ENCODE data around the gene ATP8B4.

The ATP8B4 gene

DNA sequence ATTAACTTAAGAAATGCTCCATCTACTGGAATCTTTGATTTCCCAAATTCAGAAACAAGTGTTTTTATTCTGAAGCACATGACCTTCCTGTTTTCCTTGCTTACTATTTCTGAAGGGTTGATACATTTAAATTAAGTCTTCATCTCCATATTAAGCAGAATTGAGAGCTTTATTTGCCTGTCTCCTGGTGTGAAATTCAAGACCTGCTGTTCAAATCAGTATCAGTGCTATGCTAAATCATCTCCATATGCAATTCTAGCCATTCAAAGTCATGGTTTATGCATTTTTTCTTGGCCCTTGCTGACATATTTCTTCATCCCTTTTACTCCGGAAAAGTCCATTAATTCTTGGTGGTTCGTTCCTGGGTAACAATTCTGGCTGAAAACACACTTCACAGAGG lies 195.4 kb downstream of the ATP8B4 start:
- no peak for DNase-seq

DNA sequence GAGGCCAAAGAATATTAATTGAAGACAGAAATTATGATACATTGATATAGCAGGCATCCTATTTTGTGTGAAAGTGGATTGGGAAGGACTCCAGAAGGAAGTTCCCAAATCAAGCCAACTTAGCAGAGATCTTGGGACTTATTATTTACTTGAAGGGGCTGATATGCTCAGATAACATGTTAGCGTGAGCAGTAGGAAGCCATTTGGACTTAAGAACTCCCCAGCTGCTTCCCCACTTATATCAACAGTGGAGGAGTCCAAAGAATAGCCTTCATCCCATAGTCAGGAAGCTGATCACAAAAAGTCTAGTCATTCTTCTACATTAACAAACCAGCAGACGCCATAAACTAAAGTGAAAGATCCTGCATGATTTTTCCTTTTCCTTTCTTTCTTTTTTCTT lies 200.0 kb downstream of the ATP8B4 start:
- DNase-seq, result no peak

DNA sequence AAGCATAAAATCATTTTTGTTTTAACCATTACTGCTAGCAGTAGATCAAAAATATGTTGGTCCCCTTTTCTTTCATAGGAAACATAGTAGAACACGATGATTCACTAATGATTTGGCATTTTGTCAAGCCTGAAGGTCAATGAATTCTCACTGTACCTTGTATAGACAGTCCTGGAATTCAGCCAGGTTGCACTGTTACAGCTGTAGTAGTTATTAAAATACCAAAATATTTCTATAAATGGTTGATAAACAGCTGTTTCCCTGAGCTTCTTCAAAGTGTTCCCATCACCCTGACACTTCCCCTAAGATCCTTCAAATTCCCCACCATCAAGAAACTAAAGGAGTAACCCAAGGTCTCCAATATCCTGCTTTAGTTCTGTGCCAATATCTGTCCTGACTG lies 200.9 kb downstream of the ATP8B4 start:
- no peak for DNase-seq

DNA sequence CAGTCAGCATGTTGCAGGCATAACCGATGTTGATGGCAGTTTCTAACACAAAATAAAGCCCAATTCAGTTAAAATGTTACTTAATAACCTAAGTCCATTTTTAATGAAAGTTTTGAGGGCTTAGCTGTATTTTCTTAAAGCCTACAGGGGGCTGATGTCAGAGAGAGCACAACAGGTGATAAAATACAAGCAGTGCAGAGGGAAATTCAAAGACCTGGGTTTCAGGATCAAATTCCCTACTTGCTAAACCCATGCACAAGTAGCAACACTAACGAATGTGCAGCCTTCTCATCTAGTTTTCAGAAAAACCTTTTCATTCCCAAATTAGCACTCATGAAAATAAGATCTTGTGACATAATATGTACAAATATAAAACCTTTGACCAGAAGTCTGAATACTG lies 202.0 kb downstream of the ATP8B4 start:
- no peak for DNase-seq

DNA sequence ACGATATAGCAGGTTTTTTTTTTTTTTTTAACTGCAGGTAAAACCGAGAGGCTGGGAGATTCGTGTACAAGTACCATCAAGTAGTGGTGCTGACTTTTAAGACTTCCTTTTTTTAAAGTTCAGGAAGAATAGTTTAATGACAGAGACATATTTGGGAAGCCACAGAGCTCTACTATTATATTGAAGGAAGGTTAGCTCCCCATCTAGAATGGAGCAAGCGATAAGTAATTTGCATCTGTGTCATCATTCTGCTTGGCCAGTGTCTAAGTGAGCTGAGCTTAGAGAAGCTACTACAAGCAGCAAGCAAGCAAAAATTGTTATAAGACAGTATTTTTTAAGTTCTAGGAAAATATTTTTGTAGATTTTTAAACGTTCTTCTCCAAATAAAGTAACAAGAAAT lies 203.2 kb downstream of the ATP8B4 start:
- DNase-seq, result no peak

DNA sequence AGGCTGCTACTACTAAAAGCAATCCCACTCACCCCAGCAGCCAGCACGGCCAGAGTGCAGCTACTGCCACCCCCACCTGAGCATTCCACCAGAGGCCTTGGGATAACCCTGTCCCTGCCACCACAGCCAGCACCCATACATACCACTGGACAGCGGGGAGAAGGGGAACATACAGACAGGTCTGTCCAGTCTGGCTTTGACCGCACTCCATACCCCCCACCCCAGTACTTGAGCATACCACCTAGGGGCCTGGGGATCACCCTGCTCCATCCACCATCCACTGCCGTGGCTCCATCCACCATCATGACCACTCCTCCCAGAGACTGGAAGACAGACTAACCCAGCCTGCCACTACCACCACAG lies 210.1 kb downstream of the ATP8B4 start:
- DNase-seq, result no peak

DNA sequence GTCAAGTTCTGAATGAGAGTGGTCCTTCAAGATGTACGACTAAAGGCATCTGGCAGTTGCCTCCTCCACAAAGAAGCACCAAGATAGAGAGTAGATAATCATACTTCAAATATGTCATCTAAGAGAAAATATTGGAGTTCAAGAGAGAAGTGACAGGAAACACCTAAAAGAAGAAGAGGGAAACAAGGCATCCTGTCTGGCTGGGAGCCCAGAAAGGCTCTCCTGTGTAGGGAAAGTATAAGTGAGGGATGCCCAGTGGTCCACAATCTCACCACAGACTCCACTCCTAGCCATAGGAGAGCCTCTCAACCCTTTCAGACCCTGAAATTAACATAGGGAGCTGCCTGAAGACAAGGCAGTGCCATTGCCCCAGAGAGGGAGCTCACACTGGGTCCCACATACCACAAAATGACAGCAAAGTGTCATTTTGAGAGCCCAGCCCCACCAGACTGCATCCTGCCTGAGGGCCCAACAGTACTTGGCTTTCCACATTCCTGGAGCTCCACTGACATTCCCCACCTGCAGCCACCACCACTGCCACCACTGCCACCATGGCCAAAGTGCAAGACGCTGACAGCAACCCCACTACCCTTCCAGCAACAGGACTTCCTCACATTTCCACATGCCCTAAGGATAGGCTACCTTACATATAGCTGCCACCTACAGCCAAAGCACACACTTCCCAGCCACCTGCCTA lies 210.6 kb downstream of the ATP8B4 start:
- DNase-seq, result no peak

DNA sequence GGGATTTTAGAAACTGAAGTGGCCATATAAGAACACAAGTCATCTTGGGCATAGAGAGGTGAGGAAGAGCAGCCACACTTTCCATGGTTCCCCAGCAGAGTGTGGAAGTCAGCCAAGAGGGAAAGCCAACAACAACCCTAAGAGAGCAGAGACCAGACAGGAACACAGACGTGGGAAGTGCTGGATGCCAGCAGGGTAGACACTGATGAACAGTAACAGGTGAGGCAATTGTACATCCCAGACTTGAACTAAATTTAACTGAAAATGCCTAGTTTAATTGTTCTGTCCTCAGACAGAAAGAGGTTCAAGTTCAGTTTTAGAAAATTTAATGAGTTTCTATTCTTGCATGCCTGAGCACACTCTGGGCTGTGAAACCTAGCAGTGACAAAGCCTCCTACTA lies 212.1 kb downstream of the ATP8B4 start:
- DNase-seq, result no peak

DNA sequence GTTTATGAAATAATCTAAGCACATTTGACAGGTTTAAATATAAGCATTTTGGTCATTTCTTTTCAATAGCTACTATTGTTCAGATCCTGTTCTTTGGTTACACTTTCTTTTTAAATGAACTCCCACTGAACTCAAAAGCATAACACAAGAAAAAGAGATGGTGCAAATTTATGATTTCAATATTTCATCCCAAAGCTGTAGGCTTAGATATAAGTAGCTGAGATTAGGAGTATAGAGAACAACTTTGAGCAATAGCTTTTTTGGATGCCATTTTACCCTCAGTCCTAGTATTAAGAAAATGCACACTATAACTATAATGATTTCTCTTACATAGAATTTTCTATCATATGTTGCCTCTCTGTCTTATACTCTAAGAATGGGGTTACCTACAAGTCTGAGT lies 213.8 kb downstream of the ATP8B4 start:
- no peak for DNase-seq

DNA sequence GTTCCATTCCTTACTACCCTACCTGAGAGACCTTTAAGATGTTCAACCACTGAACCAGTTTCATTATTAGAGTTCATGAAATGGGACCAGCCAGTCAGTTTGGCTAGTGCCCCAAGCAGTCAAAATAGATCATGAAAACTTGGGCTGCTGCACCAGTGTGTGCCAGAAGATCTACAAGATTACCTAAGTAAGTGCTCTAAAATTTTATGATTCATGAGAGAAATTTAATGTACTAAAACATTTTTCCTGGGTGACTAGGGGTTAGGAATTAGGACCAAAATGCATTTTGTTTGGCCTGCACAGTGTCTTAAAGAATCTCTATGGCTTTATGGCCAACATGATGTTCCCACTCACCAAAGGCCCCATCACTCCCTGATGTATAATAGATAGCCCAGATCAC lies 214.7 kb downstream of the ATP8B4 start:
- DNase-seq, result no peak

DNA sequence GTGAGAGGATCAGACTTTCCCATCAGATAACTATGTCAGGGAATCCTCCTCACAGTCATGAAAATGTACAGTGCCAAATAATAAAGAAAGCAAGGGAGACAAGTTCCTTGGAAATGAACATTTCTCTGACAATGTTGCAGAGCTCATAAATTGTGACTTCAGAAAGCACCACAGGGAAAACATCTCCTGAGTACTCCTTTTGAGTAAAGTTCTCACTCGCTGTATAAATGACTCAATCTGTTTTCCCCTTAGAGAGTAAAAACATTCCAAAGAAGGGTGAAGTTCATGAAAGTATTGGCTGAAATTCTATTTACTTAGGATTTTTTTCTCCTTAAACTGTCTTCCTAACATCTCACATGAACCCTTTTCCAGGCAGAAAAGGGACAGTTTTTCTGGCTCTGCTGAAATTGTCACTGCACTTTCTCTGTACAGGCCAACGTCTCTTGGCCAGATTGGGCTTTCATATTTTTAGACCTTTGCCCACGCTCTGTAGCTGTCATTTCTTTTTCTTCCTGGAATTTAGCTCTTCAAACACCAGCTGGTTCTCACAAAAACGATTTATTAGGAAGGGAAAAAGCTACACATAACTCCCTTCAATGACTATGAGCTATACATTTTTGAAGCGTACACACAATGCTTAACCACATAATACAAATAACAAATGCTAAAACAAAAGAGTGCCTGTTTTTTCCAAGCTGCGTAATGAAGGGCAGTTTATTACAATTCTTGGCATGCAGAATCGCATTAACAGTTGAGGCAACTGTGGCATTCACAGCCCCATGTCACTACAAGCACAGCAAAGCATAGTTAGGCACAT lies 216.1 kb downstream of the ATP8B4 start:
- no peak for DNase-seq

DNA sequence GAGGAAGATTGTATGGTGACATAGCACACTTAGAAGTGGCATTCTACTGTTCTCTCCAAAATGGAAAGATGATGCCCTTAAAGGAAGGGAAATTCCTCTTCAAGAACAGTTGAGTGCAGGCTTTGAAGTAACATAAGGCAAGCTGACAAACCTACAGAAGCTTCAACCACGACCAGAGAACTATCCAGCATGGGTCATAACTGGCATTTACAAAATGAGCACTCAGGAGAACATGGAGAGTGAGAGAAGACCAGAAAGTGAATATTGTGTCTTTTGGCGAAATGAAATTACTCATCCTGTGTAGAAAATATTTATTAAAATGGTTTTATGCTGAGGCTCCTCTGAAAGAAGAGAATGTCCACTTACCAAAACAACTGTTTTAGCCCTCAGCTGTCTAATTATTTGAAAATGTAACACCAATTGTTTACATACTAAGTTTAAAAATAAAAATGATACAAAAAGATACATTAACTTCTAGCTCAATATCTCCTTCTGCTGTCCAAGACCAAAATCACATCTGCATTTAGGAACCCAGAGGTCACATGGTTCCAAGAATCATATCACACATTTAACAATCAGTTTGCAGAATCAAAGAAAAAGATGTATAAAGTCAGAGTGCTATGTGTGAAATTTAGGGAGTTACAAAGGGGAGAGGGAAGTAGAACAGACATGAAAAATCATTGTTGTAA lies 216.9 kb downstream of the ATP8B4 start:
- no peak for DNase-seq

DNA sequence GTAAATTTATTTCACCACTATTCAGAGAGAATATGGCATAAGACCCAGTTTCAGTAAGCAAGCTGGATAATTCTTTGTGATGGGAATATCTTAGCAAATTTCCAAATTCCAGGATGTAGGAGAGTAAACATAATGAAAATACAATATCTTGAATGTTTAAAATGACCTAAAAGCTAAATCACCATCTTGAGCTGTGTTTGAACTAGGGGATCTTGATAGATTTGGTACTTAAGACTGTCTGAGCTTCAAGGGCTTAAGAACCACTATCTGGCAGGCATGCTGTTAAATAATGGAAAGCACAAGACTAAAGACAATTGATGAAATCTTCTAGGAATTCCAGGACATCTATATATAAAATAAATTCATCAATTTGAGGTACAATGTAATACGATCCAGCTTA lies 217.7 kb downstream of the ATP8B4 start:
- no peak for DNase-seq

DNA sequence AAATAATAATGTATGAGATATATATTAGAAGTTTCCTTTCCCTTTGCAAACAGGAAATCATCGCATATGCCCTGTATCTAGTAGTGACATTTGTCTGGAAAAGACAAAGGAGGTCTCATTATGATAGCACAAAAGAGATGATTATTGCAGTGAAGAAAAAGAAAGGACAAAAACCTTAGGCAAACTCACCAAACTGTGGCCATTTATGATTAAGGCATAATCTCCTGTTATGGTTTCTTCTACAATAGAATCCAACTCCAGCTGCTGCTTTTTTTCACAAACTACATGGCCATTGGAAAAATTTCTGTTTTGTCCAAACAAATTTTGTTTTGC lies 218.2 kb downstream of the ATP8B4 start:
- DNase-seq, result no peak

DNA sequence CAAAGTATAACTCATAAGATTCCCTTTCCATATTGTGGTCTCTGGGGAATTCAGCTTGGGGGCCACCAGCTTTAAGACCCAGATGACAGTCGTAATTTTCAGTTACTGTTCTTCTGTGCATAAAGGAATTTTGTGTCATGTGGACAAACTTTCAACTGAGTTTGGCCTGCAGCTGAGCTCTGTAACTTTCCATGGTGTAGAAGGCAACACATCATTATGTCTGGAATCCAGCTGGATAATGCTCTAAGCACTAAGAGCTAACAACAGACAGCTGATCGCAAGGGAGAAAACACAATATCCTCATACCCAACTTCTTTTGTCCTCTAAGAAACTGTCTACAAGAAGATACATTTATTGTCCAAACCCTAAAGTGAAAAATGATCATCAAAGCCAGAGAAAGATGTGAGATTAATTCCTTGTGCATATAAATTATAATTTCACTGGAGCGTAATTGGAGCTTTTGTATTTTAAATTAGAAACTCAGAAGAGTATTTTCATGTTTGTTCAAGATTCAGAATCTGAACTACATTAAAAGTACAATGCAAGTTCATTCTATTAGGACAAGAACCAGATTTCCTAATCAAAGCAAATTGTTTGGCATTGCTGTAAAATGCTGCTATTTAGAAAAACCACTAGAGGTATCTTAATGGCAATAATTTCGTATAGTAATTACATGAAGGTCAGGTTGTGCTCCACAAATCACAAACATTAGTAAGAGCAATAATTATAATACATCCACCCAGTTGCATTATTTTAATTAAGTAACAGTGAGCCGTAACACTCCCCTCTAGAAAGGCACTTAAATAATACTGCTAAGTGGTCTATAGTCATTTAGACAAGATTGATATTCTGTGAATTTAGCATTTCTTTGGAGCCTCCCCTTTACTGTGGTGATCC lies 218.8 kb downstream of the ATP8B4 start:
- no peak for DNase-seq

DNA sequence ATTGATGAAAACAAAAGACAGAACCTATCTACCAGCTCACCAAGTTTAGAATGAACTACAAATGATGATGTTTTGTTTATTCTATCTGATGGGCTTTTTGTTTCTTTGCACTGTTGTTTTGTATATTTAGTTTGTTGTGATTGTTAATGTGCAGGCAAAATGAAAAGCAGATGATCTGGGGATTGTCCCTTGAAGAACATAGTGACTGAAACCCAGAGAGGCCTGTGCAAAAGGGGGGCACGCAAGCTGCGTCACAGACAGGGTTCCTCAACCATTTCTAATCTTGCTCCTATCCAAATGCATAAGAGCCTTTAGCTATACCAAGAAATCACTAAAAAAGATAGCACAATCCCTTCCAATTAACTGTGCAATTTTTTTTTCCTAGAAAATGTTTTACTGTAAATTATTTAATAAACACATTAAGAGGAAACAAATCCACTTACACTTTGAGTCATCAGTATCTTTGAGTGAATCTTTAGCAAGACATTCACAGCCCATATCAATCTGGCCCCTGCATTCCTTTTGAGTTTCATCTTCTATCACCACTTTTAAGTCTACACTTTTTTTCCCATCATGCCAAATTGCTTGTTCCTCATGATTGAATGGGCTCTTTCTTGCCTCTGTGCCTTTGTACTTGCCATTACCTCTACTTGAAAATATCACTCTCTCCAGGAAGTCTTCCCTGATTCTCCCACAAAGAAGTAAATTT lies 220.3 kb downstream of the ATP8B4 start:
- DNase-seq, result no peak

DNA sequence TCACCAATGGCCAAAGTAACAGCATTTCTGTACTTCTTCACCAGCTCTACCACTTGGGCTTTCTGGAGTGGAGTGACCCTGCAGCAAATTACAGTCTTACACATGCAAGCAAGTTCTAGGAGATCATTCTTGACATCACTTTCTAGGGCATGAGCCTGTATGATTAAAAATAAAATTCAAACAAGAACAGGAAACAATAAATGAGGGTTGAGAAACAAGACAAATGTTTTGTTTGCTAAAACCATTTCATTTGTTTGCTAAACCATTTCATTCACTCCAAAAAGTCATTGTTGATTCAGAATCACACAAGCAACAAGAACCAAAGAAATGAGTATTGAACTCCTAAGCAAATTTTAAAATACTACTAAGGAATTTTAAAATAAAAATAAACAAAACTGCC lies 220.9 kb downstream of the ATP8B4 start:
- no peak for DNase-seq

DNA sequence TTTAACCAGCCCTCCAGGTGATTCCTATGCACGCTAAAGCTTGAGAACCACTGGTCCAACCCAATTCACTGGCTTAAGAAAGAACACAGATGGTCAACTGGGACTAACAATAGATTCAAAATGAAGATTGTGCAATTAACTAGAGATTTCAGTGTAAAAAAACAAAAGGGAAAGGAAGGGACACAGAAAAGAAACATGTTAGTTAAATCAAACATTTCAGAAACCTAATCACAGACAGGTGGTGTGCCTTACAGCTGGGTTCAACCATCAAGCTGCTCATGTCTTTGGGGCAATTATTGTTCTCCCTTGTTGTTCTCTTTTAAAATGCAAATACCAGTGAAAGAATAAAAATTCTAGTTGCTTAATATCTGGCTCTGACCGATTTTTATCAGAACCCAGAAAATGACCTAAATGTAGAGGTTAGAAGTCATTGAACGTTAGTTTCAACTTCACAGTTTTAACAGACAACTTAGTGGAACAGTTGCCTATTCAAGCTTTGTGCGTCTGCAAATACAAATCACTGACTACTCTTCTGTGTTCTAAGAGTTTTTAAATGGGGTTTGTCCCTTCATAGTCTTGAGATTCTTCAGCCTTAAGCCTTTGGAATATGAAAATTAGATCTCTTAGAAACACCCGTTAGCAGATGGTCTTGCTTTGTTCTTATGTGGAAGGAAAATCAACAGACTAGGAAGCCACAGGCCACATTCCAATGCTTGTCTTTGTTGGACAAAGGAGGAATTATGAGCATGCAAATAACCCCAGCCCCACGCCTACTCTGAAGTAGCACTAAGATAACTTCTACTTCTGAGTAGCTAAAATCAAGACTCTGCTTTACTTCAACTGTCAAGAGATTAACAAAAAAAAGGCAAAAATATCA lies 223.4 kb downstream of the ATP8B4 start:
- no peak for DNase-seq

DNA sequence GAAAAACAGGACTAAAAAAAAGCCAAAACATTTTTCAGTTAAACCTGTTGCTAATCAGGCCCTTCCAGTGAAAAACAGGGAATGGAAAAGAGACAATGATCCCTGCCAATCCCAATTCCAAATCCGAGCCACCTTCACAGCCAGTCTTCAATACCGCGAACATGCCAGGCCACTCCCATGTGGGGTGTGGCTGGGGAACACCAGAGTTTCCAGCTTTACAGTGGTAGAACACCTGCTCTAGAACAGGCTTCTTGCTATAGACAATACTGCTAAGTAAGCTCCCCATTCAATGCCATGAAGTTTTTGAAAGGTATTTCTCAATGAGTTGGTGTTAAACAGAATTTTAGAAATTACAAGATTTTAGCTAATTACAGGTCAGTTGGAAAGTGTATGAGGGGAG lies 228.3 kb downstream of the ATP8B4 start:
- DNase-seq, result no peak

DNA sequence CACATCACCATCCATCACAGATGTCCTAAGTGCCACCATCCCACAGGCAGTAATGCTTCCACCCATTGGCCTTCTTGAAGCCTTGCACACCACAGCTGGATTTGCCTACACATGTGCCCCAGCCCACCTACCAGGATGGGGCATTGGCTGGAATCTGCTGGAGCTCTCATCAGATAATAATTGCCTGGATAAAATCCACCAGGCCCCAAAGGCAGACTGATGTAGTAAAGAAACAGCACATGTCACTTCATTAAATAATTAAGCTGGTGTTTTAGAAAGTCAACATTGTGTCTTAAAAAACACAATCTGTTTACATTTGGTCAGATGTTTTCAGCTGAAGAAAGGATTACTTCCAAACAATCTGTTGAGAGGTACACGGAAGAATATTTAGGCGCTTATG lies 229.5 kb downstream of the ATP8B4 start:
- DNase-seq, result no peak

DNA sequence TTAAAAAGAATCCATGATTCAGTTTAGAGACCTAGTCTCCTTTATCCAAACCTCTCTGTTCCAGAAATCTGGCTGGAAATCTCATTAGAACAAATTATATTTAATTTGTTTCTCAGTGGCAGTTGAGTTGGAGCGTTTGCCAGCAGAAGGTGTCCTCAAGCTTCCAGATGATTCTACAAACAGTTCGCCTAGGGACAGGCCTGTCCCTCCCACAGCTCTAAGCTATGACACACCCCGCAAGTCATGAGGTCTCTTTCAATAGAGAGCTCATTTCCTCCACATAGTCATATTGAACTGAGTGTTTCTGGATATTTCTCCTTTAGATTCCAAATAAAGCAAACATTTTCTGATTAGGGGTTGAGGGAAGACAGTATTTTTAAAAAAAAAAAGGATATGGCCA lies 230.3 kb downstream of the ATP8B4 start:
- DNase-seq, result no peak

DNA sequence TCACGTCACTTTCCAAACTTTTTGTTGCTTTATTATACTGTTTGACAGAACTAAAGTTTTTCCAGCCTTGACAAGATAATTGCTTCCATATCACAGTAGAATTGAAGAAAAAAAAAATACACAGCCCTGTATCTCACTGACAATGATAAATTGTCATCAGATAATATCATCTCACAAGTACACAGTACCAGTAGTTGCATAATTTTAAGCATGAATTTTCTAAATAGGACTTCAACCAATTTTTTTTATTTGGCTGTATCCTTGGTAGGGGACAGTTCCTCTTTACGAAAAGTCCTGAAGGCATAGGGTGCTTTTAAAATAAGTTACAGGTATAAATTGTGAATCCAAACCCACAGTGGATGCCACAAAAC lies 230.7 kb downstream of the ATP8B4 start:
- DNase-seq, result no peak
